ENCODE measurements around the gene GCH1.

GRCh38 chr14:54840336-54840735 is 62.3 kb downstream of the GCH1 start:
- TF ChIP-seq SMC3 (conservative IDR thresholded peaks at IDR 0.05; ENCODE audit: poor library complexity) (no peak), REST (IDR thresholded peaks at IDR 0.05; ENCODE audit: borderline replicate concordance) (no peak), CTCF (IDR thresholded peaks at IDR 0.05; ENCODE audit: poor library complexity, severe bottlenecking) (no peak), EZH2 (IDR thresholded peaks at IDR 0.05; ENCODE audit: borderline replicate concordance, insufficient read depth, low read length, poor library complexity, severe bottlenecking) (no peak)

Measured in neural cell (in vitro differentiated cells).